GM21515 (cell line): ENCODE data around the gene RNF126.
"Not testable (repeated sequence)": the region's sequence is repeated elsewhere in the genome, so short reads cannot be mapped to it uniquely, and the experiment has no call there.

Experiments used
- ATAC-seq: cut with Tn5 transposase; IDR thresholded peaks from one replicate; pipeline ENCODE4 v1.9.1; 2021; ENCODE audit not compliant: unreplicated experiment

RNF126 gene

DNA sequence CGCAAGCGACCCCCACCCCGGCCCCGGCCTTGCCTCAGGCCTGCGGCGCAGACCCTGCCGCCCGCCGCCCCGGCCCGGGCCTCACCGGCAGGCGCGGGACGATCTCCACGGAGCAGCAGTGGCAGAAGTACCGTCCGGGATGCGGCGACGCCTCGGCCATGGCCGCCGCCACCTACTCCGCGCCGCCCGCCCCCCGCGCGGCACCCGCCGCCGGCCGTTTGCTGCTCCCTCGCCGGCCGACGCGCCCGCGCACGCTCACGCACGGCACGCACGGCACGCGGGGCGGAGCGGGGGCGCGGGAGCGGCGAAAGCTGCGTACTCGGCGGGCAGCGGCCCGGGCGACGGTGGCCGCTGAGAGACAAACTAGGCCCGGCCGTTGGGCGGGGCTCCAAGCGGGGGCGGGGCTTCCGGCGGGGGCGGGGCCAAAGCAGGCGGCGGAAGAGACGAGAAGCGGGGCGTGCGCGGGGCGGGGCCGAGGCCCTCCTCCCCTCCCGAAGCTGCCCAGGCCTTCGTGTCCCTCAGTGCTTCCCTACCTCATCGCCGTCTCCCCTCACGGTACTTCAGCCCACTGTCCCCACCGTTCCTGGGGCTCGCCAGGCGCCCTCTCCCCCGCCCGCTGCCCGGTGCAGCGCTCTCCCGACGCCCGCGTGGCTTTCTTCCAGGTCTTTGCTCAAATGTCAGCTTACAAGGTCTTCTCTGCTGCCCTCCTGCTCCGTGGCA, at the start of gene RNF126:
RNF126 (minus strand) TSS at position 253 of the 720 bp plus-strand sequence; CDS start at position 160, 93 bp downstream.
- peak; percentile 41 for ATAC-seq

- no peak for ATAC-seq
Measured at GRCh38 chr19:711254-711653, 48.2 kb upstream of the RNF126 start.

- ATAC-seq: no peak
Measured at GRCh38 chr19:710767-711166, 47.8 kb upstream of the RNF126 start.

DNA sequence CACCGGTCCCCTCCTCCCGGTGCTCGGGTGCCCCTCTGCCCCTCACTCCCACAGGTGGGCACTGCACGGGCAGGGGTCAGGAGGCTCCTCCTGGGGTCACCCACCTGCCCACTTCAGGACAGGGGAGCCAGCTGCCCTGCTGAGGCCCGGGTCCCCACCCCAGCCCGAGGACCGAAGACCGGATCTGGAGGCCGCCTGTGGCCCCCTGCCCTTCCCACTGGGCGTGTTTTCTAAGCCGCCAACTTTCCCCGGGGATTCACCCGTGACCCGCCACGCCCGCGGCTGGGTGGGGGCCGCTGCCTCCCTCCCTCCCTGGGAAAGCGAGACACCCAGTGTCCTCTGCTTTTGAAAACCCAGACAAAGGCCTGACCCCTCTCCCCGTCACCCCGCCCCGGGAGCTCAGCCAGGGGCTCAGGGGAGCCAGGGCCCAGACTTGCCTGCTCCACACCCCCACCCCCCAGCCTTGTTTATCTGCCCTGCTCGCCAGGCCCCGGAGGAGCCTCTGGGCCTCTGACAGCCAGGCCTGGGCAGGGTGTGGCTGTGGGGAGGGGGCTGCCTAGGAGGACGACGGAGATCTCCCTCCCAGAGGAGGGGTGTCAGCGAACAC, 47.1 kb upstream of the RNF126 start:
- no peak for ATAC-seq

DNA sequence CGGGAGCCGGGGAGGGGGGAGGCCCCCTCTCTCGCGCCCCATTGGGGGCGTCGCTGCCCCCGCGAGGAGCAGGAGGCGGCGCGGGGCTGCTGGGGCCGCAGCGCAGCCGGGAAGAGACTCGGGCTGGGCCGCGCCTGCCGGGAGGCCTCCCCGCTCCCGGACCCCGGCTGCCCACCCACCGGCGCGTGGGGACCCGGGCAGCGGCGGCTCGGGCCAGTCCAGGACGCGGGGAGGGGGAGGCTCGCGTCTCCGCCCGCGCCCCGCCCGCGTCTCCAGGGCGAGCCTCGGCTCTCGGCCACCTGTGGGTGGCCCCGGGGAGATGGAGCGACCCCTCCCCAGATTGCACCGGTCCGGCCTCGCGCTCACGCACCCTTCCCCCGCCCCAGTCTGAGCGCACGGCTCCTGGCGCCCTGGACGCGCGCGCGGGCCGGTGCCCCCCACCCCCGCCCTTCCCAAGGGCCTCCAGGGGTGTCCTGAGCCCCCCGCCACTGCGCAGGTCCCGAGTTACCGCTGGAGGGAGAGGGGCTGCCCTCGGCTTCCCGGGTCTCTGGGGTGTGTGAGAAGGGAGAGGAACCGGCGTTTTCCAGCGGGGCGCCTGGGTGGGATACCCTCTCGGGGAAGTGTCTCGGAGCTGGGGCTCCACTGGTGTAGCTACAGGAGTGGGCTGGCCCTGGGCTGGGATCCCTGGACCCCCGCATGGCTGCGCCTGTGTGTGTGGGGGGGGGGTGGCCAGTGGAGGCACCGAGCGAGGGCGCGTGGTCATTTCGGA, 46.4 kb upstream of the RNF126 start:
- ATAC-seq: no peak

- ATAC-seq: no peak
Measured at GRCh38 chr19:708154-709143, 45.4 kb upstream of the RNF126 start, which contains the start of gene PALM. TSS of gene PALM (plus strand) at chr19:708935. CDS start at chr19:709147, 212 bp downstream.

GRCh38 chr19:704447-704741, 41.4 kb upstream of the RNF126 start:
- no peak for ATAC-seq

GRCh38 chr19:703651-704446, 40.8 kb upstream of the RNF126 start:
- no peak for ATAC-seq

DNA sequence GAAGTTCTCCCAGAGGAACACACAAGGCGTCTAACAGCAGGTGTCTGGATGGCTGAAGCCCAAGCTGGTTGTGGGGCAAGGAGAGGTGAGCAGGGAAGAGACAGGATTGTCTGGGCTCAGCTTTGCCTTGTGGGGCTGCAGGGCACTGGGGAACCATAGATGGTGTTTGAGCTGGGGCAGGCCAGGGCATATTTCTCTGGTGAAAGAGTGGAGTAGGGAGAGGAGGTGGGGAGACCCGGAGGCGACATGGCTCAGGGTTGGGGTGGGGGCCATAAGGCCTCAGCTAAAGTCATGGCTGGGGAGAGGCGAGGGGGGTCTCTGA, 40.3 kb upstream of the RNF126 start:
- ATAC-seq: no peak

GRCh38 chr19:702847-703246, 39.8 kb upstream of the RNF126 start:
- not testable (repeated sequence) for ATAC-seq

DNA sequence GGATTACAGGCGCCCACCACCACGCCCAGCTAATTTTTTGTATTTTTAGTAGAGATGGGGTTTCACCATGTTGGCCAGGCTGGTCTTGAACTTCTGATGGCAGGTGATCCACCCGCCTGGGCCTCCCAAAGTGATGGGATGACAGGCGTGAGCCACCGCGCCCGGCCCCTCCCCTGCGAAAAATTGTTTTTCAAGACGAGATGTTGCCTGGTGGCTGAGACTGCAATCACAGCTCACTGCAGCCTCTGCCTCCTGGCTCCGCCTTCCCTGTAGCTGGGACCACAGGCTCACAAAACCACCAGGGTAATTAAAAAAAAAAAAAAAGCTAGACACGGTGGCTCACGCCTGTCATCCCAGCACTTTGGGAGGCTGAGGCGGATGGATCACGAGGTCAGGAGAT, 36.9 kb upstream of the RNF126 start:
- not testable (repeated sequence) for ATAC-seq

GRCh38 chr19:698529-698928, 35.5 kb upstream of the RNF126 start:
- ATAC-seq: not testable (repeated sequence)

GRCh38 chr19:695352-695949, 32.4 kb upstream of the RNF126 start, which contains the start of gene PRSS57:
TSS of gene PRSS57 (minus strand) at chr19:695452. CDS start at chr19:695430, 22 bp downstream.
- no peak for ATAC-seq

- ATAC-seq: no peak
Measured at GRCh38 chr19:694481-695351, 31.7 kb upstream of the RNF126 start.

- no peak for ATAC-seq
Measured at GRCh38 chr19:690203-690602, 27.2 kb upstream of the RNF126 start.

DNA sequence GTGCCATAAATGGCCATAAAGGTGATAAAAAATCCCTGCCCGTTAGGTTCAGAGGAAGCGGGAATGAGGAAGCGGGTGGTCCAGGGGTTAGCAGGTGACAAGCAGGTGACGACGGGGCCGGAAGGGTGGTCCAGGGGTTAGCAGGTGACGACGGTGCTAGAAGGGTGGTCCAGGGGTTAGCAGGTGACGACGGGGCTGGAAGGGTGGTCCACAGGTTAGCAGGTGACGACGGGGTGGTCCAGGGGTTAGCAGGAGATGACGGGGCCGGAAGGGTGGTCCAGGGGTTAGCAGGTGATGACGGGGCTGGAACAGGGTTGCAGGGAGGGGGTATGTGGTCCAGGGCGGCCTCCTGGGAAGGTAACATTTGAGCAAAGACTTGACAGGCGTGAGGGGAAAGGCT, 26.0 kb upstream of the RNF126 start:
- no peak for ATAC-seq

DNA sequence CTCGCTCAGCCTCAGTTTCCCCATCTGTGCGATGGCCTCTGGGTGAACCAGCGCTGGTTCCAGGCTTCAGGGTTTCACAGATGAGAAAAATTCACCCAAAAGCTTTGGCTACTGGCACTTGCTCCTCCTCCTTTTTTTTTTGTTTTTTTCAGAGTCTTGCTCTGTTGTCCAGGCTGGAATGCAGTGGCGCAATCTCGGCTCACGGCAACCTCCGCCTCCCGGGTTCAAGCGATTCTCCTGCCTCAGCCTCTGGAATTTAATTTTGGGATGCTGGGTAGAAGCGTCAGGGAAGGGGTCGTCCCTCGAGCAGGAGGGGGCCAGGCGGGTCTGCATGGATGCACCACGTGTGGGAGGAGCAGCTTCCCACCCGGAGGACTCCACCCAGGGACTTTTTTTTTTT, 25.2 kb upstream of the RNF126 start:
- no peak for ATAC-seq

DNA sequence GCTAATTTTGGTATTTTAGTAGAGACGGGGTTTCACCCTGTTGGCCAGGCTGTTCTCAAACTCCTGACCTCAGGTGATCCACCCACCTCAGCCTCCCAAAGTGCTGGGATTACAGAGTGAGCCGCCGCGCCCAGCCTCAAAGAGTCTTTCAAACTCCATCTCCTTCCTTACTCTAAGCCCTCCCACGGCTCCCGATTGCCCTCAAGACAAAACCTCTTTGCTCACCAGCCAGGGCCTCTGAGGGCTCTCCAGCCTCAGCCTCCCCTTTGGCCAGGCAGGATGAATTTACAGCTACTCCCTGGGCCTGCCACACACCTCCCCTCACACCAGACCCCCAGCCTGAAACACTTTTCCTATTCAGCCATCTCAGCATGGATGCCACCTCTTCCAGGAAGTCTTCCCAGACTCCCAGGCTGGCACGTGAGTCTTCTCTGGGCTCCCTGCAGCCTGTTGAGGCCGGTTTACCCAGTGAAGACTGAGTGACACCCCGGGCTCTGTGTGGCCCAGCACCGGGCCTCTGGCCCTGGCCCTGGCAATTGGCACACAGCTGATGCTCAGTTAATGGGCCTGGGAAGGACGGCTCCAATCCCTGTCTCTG, 24.7 kb upstream of the RNF126 start:
- ATAC-seq: no peak
